Breast epithelium (tissue), 4 donors: ENCODE measurements around the gene FIGNL1. TPM values are rescaled to one million over a fixed set of nuclear protein-coding genes. Genes with fewer than 3 reads are reported as not detected.

Source experiments
- DNase-seq, 2 donors: peaks; one replicate each; pipeline ENCODE4 v3.0.0-alpha.2; 2019; ENCODE audit warnings: low spot score in 2 of 2
- H3K27ac ChIP-seq, 2 donors: fragments of 200-600 bp; sonication (generic) in 1 of 2; one replicate each; pipeline ENCODE4 v1.5.1; 2016 to 2019; ENCODE audit warnings: mild to moderate bottlenecking in 1 of 2
- H3K27me3 ChIP-seq, 2 donors: fragments of 200-600 bp; sonication (generic) in 1 of 2; one replicate each; pipeline versions ENCODE4 v1.5.1 to v1.6.0; 2017 to 2019; ENCODE audit warnings: control low read depth in 1 of 2, mild to moderate bottlenecking in 1 of 2
- H3K36me3 ChIP-seq: fragments of 200-600 bp; one replicate; pipeline ENCODE4 v1.5.1; 2019
- H3K4me1 ChIP-seq, 2 donors: fragments of 200-600 bp; sonication (generic); one replicate each; pipeline ENCODE4 v1.5.1; 2016 to 2019; ENCODE audit warnings: control low read depth in 1 of 2
- H3K4me3 ChIP-seq, 3 donors: fragments of 200-600 bp; sonication (generic); 1 replicate in 2 of 3; 2 replicates in 1 of 3; pipeline ENCODE4 v1.5.1; 2016 to 2019; ENCODE audit warnings: mild to moderate bottlenecking in 3 of 3, moderate library complexity in 2 of 3
- H3K9me3 ChIP-seq, 2 donors: fragments of 200-600 bp; sonication (generic) in 1 of 2; one replicate each; pipeline ENCODE4 v1.5.1; 2016 to 2019; ENCODE audit warnings: control low read depth in 1 of 2
- CTCF ChIP-seq, 3 donors: fragments of 450-650 bp; IDR thresholded peaks; one replicate each; pipeline ENCODE4 v1.5.1; 2016 to 2017; ENCODE audit warnings: antibody characterized with exemption in 3 of 3, mild to moderate bottlenecking in 3 of 3, moderate library complexity in 3 of 3
- POLR2A ChIP-seq: fragments of 450-650 bp; IDR thresholded peaks from one replicate; pipeline ENCODE4 v1.6.1; 2016; ENCODE audit warnings: antibody characterized with exemption, mild to moderate bottlenecking, moderate library complexity
- POLR2AphosphoS5 ChIP-seq, 3 donors: sonication (generic); formaldehyde crosslinking; IDR thresholded peaks; one replicate each; pipeline ENCODE4 v1.6.1; 2017; ENCODE audit warnings: antibody characterized with exemption in 3 of 3
- intact Hi-C: fragments of 100-400 bp; cut with DNase I; formaldehyde crosslinking; loops from one replicate; pipeline ENCODE4 v1.15.1; 2023; ENCODE audit warnings: low total_unique reads
- total RNA-seq, 3 donors: library from RNA; depleted of rRNA; stranded (reverse); fragments of >200 nt; gene quantifications; one replicate each; pipeline ENCODE4 v1.1.0, GENCODE V29; 2016

FIGNL1 gene
- 10 to 100 TPM; 10.8 to 13.1 (median 11.7) TPM for total RNA-seq

- TF ChIP-seq POLR2AphosphoS5 (IDR thresholded peaks at IDR 0.05) (no peak), CTCF (IDR thresholded peaks at IDR 0.05) (no peak), POLR2A (no peak)
- DNase-seq = peak; percentile 42 to 63
- Histone ChIP-seq H3K4me3 (peak within 1 kb of the TSS; percentile 67 to 94 (median 76)), H3K36me3 (no peaks in the 10 kb centered on the region), H3K27ac (peak within 1 kb of the TSS; percentile 83 to 92), H3K27me3 (no peaks in the 10 kb centered on the region), H3K9me3 (no peaks in the 10 kb centered on the region), H3K4me1 (no peaks in the 10 kb centered on the region)
- intact Hi-C loops = no loop called here
These were observed at the start of gene FIGNL1 for GRCh38 chr7:50449881-50450589. Gene FIGNL1 (minus strand): TSS chr7:50450350. CDS start chr7:50447287, 3,063 bp downstream.

GRCh38 chr7:50499092-50499491 is 48.9 kb upstream of the FIGNL1 start:
- Histone ChIP-seq H3K9me3 (no peaks in the 10 kb centered on the region), H3K4me1 (no peaks in the 10 kb centered on the region), H3K27me3 (no peaks in the 10 kb centered on the region), H3K27ac (no peak overlapping the region), H3K36me3 (no peaks in the 10 kb centered on the region), H3K4me3 (no peak overlapping the region)
- intact Hi-C loops = no loop called here
- no peak for DNase-seq
- TF ChIP-seq CTCF (IDR thresholded peaks at IDR 0.05) (no peak), POLR2A (no peak), POLR2AphosphoS5 (IDR thresholded peaks at IDR 0.05) (no peak)

GRCh38 chr7:50497968-50498367 is 47.8 kb upstream of the FIGNL1 start:
- H3K4me3 ChIP-seq = no peak overlapping the region
- intact Hi-C loops = no loop called here
- H3K27ac ChIP-seq = peak overlapping the region in 1 of 2 donors; percentile 30
- no peaks in the 10 kb centered on the region for H3K9me3 ChIP-seq
- no peak for DNase-seq
- TF ChIP-seq CTCF (IDR thresholded peaks at IDR 0.05) (no peak), POLR2A (no peak), POLR2AphosphoS5 (IDR thresholded peaks at IDR 0.05) (no peak)
- H3K4me1 ChIP-seq = no peaks in the 10 kb centered on the region
- no peaks in the 10 kb centered on the region for H3K27me3 ChIP-seq
- no peaks in the 10 kb centered on the region for H3K36me3 ChIP-seq

DNA sequence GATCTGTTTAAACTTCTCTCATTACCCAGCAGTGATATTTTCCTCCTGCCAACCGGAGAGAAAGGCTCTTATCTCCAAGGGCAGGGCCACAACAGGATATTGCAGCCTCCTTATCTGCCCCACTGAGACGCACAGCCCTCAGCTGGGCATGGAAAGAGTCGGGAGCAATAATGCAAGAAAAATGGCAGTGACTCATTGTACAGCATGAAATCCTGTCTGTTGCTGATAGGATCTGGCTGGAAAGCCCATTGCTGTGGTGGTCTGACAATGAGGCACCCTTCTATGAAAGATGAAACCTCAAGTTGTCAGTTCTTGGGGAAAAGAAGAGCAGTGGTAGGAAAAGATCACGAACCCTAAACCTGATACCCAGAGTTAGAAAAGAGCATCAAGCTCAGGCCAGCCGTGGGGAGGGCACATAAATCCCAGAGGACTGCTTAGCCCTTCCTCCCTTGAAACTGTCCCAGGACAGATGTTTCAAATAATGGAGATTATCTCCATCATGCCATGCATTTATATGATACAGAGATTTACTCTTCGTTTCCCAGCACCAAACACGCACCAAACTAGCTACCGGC is 47.0 kb upstream of the FIGNL1 start:
- Histone ChIP-seq H3K36me3 (no peaks in the 10 kb centered on the region), H3K4me3 (no peak overlapping the region), H3K4me1 (no peaks in the 10 kb centered on the region), H3K27me3 (no peaks in the 10 kb centered on the region), H3K27ac (no peak overlapping the region), H3K9me3 (no peaks in the 10 kb centered on the region)
- no peak for DNase-seq
- intact Hi-C loops = no loop called here
- no peak for TF ChIP-seq POLR2AphosphoS5 (IDR thresholded peaks at IDR 0.05)

DNA sequence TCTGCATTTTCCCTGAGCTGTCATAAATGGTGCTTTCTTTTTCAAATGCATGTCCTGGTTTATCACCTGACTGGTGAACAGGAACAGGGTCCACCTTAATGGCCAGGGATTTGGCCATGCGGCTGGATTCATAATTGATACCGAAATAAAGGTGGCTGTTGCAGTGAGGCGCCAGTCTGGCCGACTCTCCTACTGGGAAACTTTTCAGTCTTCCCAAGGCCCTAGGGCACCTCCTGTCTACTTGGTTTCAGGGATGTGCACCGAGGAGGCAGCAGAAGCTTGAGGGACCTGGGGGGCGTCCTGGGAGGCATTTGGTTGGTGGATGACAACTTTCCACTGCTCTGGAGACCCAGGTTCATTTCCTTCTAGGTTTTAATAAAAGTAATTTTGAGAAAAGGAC is 46.4 kb upstream of the FIGNL1 start:
- Histone ChIP-seq H3K4me3 (no peak overlapping the region), H3K36me3 (no peaks in the 10 kb centered on the region), H3K4me1 (no peaks in the 10 kb centered on the region), H3K27me3 (no peaks in the 10 kb centered on the region), H3K27ac (no peak overlapping the region), H3K9me3 (no peaks in the 10 kb centered on the region)
- intact Hi-C loops = no loop called here
- DNase-seq = no peak
- TF ChIP-seq POLR2AphosphoS5 (IDR thresholded peaks at IDR 0.05) (no peak), POLR2A (no peak), CTCF (IDR thresholded peaks at IDR 0.05) (no peak)
